MM.1S (cell line): ENCODE measurements around the gene SLC31A1.
"Not testable (repeated sequence)": the region's sequence is repeated elsewhere in the genome, so short reads cannot be mapped to it uniquely, and the experiment has no call there.

Source experiments
- DNase-seq: peaks from one replicate; pipeline ENCODE4 v3.0.0-alpha.2; 2015
- H2AFZ ChIP-seq: fragments of 300-600 bp; sonication (generic); 2 replicates; pipeline ENCODE4 v1.6.0; 2016; ENCODE audit warnings: antibody characterized with exemption, low read length
- H3F3A ChIP-seq: fragments of 300-600 bp; sonication (generic); 2 replicates; pipeline ENCODE4 v1.6.1; 2016; ENCODE audit warnings: mild to moderate bottlenecking, antibody characterized with exemption, low read length, moderate library complexity, mixed read lengths; ENCODE audit not compliant: insufficient read depth
- H3K27ac ChIP-seq: fragments of 300-600 bp; sonication (generic); 2 replicates; pipeline ENCODE4 v1.5.1; 2016; ENCODE audit warnings: mild to moderate bottlenecking, low read length
- H3K27me3 ChIP-seq: fragments of 300-600 bp; sonication (generic); replicated peaks from 2 replicates; pipeline ENCODE4 v1.6.0; 2016; ENCODE audit warnings: low read length; ENCODE audit not compliant: insufficient read depth
- H3K36me3 ChIP-seq: fragments of 300-600 bp; sonication (generic); replicated peaks from 2 replicates; pipeline ENCODE4 v1.6.1; 2016; ENCODE audit warnings: mild to moderate bottlenecking, low read length, mixed read lengths; ENCODE audit not compliant: insufficient read depth
- H3K4me1 ChIP-seq: fragments of 300-600 bp; sonication (generic); 2 replicates; pipeline ENCODE4 v1.6.1; 2016; ENCODE audit warnings: low read length, mixed read lengths
- H3K4me2 ChIP-seq: fragments of 300-600 bp; sonication (generic); 2 replicates; pipeline ENCODE4 v1.6.0; 2016; ENCODE audit warnings: low read depth, low read length
- H3K4me3 ChIP-seq: fragments of 300-600 bp; sonication (generic); 2 replicates; pipeline ENCODE4 v1.5.1; 2016; ENCODE audit warnings: low read length, mixed read lengths
- H3K79me2 ChIP-seq: fragments of 300-600 bp; sonication (generic); 2 replicates; pipeline ENCODE4 v1.6.1; 2016; ENCODE audit warnings: mixed run types, low read length, mixed read lengths
- H3K9ac ChIP-seq: fragments of 300-600 bp; sonication (generic); 2 replicates; pipeline ENCODE4 v1.6.1; 2016; ENCODE audit warnings: low read length, mixed read lengths
- H3K9me2 ChIP-seq: fragments of 300-600 bp; sonication (generic); replicated peaks from 2 replicates; pipeline ENCODE4 v1.6.1; 2016; ENCODE audit warnings: mild to moderate bottlenecking, low read length, mixed read lengths; ENCODE audit not compliant: insufficient read depth
- H3K9me3 ChIP-seq: fragments of 300-600 bp; sonication (generic); replicated peaks from 2 replicates; pipeline ENCODE4 v1.6.1; 2016; ENCODE audit warnings: mild to moderate bottlenecking, low read length, mixed read lengths; ENCODE audit not compliant: insufficient read depth
- H4K20me1 ChIP-seq: fragments of 300-600 bp; sonication (generic); 2 replicates; pipeline ENCODE4 v1.6.1; 2016; ENCODE audit warnings: mild to moderate bottlenecking, low read length, moderate library complexity, mixed read lengths; ENCODE audit not compliant: insufficient read depth
- CTCF ChIP-seq: fragments of 300-600 bp; sonication (generic); IDR thresholded peaks from 2 replicates; pipeline ENCODE4 v1.5.1; 2016; ENCODE audit warnings: antibody characterized with exemption, low read length, mixed read lengths
- EZH2 ChIP-seq: fragments of 300-600 bp; sonication (generic); optimal IDR thresholded peaks from 2 replicates; pipeline ENCODE3; 2017; ENCODE audit warnings: low read depth, mild to moderate bottlenecking, antibody characterized with exemption, low read length, mixed read lengths
- EZH2phosphoT487 ChIP-seq: fragments of 300-600 bp; sonication (generic); IDR thresholded peaks from 2 replicates; pipeline ENCODE4 v1.6.1; 2018; ENCODE audit warnings: antibody characterized with exemption, low read length

Gene SLC31A1

GRCh38 chr9:113247640-113248039, 26.3 kb downstream of the SLC31A1 start:
- no peak overlapping the region for H3K4me2 ChIP-seq
- peaks cover 4% of the 10 kb centered on the region; the same call in 1 of the 2 replicates for H3K4me1 ChIP-seq
- no peak overlapping the region for H3K4me3 ChIP-seq
- no peaks in the 10 kb centered on the region for H3K9me3 ChIP-seq
- H3K9me2 ChIP-seq = no peaks in the 10 kb centered on the region
- H3K9ac ChIP-seq = no peak overlapping the region
- no peaks in the 10 kb centered on the region for H3K36me3 ChIP-seq
- TF ChIP-seq EZH2phosphoT487 = no peak
- TF ChIP-seq EZH2 = no peak
- TF ChIP-seq CTCF = no peak
- H3F3A ChIP-seq = no peaks in the 10 kb centered on the region
- no peaks in the 10 kb centered on the region for H3K27me3 ChIP-seq
- no peaks in the 10 kb centered on the region for H3K79me2 ChIP-seq
- H2AFZ ChIP-seq = no peak overlapping the region
- no peak overlapping the region for H3K27ac ChIP-seq
- H4K20me1 ChIP-seq = no peaks in the 10 kb centered on the region
- DNase-seq = no peak

- not testable (repeated sequence) for H3K27me3 ChIP-seq, H3K9me2 ChIP-seq, H3K36me3 ChIP-seq, DNase-seq, H3K79me2 ChIP-seq, H3K9me3 ChIP-seq, H2AFZ ChIP-seq, H3K27ac ChIP-seq, H3K4me3 ChIP-seq, H4K20me1 ChIP-seq, H3F3A ChIP-seq, H3K4me2 ChIP-seq, H3K9ac ChIP-seq, H3K4me1 ChIP-seq
These were observed 28.3 kb downstream of the SLC31A1 start for GRCh38 chr9:113249661-113250060.

- TF ChIP-seq EZH2 (no peak), EZH2phosphoT487 (no peak), CTCF (no peak)
- Histone ChIP-seq H4K20me1 (no peaks in the 10 kb centered on the region), H3K9me2 (no peaks in the 10 kb centered on the region), H3K27me3 (no peaks in the 10 kb centered on the region), H3K36me3 (no peaks in the 10 kb centered on the region), H3K4me3 (no peak overlapping the region), H3K4me1 (peaks cover 4% of the 10 kb centered on the region; the same call in 1 of the 2 replicates), H3K27ac (no peak overlapping the region), H3K79me2 (no peaks in the 10 kb centered on the region), H2AFZ (no peak overlapping the region), H3K9me3 (no peaks in the 10 kb centered on the region), H3K4me2 (no peak overlapping the region), H3K9ac (no peak overlapping the region), H3F3A (no peaks in the 10 kb centered on the region)
- no peak for DNase-seq
These were observed 29.5 kb downstream of the SLC31A1 start for GRCh38 chr9:113250807-113251206.

- Histone ChIP-seq H3K36me3 (no peaks in the 10 kb centered on the region), H3K79me2 (no peaks in the 10 kb centered on the region), H3K4me1 (no peaks in the 10 kb centered on the region), H3K27ac (no peak overlapping the region), H3K9me3 (no peaks in the 10 kb centered on the region), H3K4me2 (no peak overlapping the region), H3K9me2 (no peaks in the 10 kb centered on the region), H2AFZ (no peak overlapping the region), H3K4me3 (no peak overlapping the region), H3K9ac (no peak overlapping the region), H3K27me3 (no peaks in the 10 kb centered on the region), H4K20me1 (no peaks in the 10 kb centered on the region), H3F3A (no peaks in the 10 kb centered on the region)
- DNase-seq = no peak
- TF ChIP-seq EZH2phosphoT487 (no peak), EZH2 (no peak), CTCF (no peak)
These were observed 33.6 kb downstream of the SLC31A1 start for GRCh38 chr9:113254991-113255390.
